Measurements from ENCODE around the gene PPARD.
A peak's percentile ranks its signal among the peaks of the same experiment; 100 is the strongest.
"Not testable (repeated sequence)": the region's sequence is repeated elsewhere in the genome, so short reads cannot be mapped to it uniquely, and the experiment has no call there.

PPARD gene

DNA sequence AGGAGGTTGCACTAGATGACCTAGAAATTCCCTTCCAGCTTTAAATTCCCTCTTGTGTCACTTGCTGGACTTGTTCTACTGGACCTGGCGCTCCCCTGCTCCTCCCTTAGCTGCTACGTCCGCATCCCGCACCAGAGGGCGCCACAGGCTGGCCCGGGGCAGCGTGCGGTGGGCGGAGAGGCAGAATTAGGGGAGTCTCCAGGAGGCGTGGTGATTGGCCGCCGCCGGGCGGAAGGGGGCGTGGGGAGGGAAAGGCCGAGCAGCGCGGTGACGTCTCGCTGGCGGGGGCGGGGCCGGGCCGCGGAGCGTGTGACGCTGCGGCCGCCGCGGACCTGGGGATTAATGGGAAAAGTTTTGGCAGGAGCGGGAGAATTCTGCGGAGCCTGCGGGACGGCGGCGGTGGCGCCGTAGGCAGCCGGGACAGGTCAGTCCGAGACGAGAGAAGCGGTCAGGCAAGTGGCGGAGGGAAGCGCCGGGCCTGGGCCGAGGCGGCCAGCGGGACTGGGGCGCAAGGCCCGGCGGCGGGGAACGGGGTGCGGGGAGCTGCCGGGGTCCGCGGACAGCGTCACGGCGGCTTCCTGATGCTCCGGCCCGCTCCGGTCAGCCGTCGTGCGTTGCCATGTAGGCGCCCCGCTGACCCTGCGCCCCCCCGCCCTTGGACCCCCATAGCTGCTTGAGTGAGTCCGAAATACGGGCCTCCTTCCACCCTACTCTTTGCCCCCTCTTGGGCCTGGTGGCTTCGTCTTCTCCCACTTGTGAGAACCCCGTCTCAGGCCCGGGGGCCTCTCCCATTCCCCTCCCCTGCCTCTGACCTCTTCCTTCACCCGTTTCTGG is at the start of gene PPARD:
TSS of gene PPARD (plus strand) at position 301 of the 834 bp plus-strand sequence. CDS start 68,530 bp downstream, outside the sequence.
- peak; percentile 91 for DNase-seq (ENCODE audit: low read depth)

DNA sequence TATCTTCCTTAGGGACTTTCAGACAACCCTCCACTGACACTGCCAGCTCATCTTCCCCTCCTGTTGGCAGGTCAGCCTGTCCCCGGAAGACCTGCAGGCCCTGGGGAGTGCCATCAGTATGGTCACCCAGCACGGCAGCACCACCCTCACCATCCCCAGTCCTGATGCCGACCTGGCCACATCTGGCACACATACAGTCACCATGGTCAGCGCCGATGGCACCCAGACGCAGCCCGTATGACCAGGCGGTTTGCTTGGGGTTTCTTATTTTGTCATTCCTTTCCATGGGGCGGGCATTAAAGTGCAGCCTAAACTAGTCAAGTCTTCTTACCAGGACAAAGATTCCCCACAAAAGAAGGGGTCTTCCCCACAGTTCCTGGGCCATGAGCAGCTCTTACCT is 48.7 kb upstream of the PPARD start:
- DNase-seq (ENCODE audit: low read depth) = no peak

DNA sequence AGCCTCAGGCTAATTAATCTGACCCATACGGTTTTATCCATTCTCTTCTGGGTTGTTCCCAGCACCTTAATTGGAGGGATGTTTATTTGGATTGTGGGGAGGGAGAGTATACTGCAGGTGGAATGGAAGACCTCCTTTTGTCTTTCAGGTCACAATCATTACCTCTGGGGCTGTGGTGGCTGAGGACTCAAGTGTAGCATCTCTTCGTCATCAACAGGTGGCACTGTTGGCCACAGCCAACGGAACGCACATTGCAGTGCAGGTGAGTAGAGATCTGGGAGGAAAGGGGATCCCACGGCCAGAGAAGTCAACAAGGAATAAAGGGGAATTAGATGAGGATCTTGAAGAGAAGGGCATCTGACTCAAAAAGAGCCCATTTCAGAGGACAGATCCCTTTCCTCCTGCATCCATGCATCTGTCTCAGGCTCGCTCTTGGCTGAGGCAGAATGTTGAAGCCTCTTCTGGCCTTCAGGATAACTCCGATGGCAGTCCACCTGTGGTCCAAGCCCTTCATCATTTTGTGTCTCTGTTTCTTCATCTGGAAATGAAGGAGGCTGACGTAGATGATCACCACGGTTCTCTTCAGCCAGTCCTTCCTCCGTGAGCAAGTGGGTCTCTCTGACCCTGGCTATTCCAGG is 47.9 kb upstream of the PPARD start:
- peak; percentile 10 for DNase-seq (ENCODE audit: low read depth)

DNA sequence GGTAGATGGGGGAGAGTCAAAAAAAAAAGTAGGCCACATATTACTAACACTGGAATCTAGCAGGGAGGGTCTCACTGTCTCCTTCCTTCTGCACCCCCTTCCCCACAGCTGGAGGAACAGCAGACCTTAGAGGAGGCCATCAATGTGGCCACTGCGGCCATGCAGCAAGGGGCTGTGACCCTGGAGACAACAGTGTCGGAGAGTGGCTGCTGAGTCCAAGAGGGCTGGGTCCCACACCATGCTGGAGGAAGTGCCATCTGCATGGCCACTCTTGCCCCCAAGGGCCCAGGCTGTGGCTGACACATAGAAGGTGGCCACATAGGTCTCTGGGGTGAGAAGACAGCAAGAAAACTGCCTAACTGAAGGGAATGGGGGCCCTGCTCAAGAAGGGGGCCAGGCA is 47.3 kb upstream of the PPARD start:
- no peak for DNase-seq (ENCODE audit: low read depth)

DNA sequence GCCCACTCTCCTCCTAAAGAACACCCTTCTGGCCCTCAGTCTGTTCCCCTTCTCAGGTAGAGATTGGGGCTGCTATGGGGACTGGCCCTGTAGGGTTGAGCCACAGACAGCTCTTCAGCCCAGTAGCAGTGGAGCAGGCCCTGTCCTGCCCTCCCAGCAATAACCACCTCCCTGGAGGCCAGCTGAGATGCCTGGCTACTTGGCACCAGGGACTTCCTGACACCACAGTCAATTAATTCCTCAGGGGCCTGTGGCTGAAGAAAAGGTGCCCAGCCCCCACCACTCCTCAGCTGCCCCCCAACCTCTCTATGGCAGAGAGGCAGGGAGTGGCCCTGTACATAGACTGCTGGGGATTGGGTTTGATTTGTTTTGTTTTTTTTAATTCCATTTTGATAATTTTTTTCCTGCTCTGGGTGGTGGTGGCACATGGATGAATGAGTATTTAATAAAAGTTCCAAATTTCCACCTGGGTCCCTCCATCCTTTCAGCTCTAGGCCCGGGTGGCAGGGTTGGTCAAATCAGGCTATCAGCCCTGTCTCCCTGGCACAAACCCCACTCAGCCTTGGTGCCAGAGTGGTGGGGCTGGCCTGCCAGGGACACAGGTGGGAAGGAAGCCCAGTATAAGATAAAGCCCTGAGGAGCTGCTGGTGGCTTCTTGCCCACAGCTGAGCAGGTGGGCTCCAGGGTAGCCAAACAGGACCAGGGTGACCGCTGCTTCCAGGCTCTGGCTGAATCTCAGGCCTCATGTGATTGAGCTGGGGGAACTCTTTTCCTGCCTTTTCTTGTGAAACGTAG is 46.6 kb upstream of the PPARD start:
- DNase-seq (ENCODE audit: low read depth) = no peak

DNA sequence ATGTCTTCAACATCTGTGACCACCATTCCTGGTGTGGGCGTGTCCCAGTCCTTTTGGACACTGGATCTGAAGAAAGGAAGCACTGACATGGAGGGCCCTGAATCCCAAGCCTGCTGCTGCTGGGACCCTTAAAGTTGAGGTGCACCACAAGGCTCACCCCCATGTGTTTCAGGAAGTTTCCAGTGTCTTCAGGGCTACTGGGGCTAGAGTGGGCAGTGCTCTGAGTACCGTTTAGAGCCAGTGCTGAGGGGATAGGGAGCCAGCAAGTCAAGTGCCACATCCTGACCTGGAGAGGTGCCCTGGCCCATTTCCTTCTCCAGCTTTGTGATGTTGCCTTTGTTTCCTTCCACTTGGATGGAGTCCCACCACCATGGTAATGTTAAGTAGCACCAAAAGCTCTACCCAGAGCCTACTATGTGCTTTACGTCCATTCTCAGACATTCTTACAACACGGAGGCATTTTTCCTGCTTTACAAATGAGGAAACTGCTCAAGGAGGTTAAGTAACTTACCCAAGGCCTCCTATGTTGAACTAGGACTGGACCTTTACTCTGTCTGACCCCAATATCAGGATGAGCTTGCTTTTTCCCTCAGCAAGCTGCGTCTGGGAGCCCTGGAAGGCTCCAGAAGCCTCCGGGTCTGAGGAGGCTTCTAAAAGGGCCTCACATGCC is 45.3 kb upstream of the PPARD start:
- DNase-seq (ENCODE audit: low read depth) = no peak

DNA sequence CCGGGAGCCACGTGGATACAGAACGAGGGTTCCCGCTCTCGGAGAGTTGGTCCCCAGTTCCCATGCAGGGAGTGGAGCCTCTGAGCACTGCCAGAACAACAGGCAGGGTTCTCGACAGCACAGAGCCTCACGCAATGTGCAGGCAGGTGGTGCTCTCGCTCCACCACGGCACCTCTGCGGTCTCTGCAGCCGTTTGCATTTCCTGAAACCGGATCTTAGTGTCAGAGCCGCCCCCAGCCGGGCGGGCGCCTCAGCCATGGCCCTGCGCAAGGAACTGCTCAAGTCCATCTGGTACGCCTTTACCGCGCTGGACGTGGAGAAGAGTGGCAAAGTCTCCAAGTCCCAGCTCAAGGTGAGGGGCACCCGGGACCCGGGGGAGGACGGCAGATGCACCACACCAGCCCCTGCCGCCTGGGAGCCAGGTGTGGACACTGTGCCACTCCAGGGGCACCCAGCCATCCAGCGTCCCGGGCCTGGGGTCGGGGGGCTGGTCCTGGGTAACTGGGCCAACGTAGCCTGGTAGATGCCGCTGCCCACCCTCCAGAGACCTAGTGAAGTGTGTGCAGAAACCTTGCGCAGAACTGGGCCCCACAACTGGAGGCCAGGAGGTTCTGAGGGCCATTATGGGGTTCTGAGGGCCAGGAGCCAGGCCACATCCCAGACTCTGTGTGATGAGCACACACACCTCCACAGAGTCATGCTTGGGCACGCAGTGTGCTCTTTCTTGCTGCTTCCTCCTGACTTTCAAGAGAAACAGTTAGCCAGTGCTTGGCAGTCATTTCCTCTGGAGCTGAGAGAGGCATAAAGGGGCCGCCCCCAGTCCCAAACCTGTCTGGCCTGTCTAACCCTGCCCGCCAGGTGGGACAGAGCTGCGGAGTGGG is 44.5 kb upstream of the PPARD start, which contains the start of gene DEF6:
TSS of gene DEF6 (plus strand) at position 218 of the 881 bp plus-strand sequence. CDS start at position 257, 39 bp downstream.
- peak; percentile 57 for DNase-seq (ENCODE audit: low read depth)

DNA sequence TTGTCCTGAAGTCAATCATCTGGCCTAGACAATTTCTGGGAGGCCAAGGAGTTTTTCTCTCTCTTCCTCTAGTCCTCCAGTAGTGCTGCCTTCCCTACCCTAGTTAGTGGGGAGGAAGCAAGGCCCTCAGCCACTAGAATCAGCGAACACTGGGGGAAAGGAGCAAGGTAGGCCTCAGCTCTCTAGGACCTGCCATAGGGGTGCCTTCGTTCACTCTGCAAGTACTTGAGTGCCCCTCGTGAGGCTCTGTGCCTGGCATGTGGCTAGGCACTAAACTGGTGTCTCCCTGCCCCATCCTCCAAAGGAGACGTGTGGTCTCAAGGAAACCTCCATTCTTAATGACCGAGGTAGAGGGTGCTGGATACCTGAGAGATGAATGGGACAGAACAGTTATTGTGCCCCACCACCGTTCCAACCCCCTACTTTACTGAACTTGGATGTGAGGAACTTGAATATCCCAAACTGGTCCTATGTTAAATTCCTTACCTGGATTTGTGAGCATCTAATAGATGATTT is 43.7 kb upstream of the PPARD start:
- no peak for DNase-seq (ENCODE audit: low read depth)

DNA sequence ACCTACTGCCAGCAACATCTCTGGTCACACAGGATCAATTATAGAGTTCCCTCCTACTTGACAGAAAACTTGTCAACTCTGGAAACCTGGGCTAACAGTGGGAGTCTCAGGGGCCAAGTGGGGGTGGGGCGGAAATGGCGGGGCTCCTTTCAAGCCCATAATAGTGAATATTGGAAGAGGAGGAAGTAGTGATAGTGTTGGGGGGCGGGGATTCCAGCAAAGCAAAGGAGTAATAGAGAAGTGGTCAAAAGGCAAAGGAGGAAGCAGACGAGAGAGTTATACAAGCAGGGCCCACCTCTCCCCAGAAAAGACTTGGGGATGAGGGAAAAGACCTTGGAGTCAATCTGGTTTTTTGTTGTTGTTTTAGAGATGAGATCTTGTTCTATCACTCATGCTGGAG is 42.7 kb upstream of the PPARD start:
- no peak for DNase-seq (ENCODE audit: low read depth)

DNA sequence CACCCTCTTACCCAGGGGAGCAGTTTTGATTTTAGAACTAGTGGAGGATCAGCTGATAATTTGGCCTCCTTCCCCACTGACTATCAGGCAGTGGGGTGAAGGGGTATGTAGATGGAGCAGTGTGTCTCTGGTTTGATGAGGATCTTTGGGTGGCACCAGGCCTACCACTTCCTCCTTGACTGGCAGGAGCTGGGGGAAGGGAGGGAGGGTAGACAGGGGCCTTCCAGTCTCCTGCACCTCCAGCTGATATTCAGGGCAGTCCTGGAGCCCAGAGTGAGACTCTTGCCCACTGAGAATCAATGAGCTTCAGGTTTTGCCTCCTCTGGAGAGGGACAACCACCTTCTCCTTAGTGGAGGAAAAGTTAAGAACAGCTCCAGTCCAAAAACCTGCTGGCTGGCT is 41.5 kb upstream of the PPARD start:
- no peak for DNase-seq (ENCODE audit: low read depth)

DNA sequence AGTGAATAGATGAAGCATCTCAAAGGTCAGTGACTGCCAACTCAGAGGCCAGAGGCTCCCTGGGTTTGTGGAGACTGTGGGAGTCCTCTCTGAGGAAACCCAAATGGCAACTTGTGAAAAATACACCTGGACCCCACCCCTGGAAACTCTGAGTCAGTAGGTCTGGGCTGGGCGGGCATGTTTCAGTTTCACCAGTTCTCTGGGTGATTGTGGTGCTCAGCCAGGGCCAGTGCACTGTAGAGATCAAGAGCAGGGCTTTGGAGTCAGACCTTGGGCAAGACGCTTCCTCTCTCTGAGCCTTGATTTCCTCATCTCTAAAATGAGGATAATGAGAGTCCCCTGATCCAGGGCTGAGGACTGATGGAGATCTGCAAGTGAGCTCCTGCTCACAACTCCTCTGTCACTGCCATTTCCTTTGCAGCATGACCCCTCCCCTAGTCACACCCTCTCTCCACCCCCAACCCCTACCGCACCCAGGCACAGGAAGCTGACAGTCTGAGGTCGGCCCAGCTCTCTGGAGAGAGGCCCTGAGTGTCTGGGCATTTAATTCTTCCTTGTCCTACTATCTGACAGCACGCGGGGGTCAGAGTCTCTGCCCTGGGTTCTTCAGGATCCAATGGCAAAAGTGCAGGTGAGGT is 39.6 kb upstream of the PPARD start:
- DNase-seq (ENCODE audit: low read depth) = no peak

DNA sequence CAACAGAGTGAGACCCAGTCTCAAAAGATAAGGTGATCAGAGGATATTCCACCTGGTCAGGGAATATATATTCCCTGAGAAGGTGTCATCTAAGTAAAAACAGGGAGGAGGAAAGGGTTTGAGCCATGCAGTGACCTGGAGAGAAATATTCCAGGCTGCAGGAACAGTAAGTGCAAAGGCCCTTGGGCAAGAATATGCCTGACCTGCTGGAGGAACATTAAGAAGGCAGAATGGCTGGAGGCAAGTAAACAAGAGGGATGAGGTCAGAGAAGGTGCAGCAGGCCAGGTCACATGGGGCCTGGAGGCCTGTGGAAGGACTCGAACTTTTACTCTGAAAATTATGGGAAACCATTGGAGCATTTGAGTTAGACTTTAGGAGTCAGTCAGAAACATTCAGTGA is 38.1 kb upstream of the PPARD start:
- DNase-seq (ENCODE audit: low read depth) = no peak

DNA sequence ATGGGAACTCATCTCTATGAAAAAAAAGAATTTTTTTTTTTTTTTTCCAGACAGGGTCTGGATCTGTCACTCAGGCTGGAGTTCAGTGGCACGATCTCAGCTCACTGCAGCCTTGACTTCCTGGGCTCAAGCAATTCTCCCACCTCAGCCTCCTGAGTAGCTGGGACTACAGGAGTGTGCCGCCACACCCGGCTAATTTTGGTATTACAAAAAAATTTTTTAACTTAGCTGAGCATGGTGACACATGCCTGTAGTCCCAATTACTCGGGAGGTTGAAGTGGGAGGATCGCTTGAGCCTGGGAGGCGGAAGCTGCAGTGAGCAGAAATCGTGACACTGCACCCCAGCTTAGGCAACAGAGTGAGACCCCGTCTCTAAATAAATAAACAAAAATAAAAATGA is 37.2 kb upstream of the PPARD start:
- no peak for DNase-seq (ENCODE audit: low read depth)

DNA sequence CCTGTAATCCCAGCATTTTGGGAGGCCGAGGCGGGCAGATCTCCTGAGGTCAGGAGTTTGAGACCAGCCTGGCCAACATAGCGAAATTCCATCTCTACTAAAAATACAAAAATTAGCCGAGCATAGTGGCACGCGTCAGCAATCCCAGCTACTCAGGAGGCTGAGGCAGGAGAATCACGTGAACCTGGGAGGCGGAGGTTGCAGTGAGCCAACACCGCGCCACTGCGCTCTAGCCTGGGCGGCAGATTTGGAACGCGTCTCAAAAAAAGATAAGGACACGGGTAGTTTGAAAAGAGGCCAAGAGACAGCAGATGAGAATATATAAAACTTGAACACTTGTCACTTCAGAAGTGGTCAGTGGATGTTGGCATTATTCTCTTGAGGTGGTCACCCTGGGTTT is 35.2 kb upstream of the PPARD start:
- not testable (repeated sequence) for DNase-seq (ENCODE audit: low read depth)

DNA sequence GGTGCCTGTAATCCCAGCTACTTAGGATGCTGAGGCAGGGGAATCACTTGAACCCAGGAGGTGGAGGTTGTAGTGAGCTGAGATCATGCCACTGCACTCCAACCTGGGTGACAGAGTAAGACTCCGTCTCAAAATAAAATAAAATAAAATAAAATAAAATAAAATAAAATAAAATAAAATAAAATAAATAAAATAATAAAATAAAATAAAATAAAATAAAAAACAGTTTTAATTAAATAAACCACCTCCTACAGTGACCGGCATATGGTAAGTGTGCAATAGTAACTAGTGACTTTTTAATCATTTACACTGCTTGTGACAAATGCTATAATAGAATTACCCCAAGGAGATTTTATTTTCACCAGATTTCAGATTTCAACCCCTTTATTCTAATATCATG is 33.8 kb upstream of the PPARD start:
- not testable (repeated sequence) for DNase-seq (ENCODE audit: low read depth)

DNA sequence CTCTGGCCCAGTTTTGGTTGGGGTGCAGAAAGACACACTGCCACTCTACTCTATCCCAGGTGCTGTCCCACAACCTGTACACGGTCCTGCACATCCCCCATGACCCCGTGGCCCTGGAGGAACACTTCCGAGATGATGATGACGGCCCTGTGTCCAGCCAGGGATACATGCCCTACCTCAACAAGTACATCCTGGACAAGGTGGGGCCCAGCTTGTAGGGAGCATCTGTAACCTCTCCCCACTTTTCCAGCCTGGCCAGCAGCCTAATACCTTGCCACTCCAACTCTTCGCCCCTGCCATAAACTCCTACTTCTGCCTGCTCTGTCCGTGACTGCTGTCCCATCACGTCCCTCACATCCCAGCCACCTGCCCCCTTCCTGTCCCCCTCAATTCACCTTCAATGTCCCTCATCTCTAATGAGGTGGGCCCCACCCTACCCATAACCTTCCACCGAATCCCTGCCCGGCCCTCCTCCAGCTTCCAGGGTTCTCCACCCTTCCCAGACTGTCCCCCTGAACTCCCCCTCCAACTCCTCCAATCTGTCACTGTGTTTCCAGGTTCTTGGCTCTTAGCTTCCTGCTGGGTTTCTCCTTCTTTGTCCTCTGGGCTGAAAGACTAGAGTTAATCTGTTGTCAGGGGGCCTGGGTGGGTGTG is 32.6 kb upstream of the PPARD start:
- DNase-seq (ENCODE audit: low read depth) = no peak

DNA sequence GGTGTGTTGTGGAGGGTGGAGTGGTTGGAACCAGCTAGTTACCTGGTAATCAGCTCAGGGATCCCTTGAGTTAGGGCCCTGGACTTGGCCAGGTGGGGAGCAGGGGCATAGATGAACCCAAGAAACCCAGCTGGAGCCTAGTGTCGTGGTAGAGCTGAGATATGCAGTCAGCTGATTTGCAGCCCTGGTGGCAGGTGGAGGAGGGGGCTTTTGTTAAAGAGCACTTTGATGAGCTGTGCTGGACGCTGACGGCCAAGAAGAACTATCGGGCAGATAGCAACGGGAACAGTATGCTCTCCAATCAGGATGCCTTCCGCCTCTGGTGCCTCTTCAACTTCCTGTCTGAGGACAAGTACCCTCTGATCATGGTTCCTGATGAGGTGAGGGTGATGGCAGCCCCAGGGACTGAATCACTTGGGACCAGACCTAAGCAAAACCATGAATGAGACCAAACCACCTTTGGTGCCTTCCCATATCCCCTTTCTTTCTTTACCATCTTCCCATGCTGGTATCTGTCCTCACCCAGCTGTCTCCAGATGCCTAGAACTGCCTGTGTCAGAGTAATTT is 32.0 kb upstream of the PPARD start:
- no peak for DNase-seq (ENCODE audit: low read depth)

DNA sequence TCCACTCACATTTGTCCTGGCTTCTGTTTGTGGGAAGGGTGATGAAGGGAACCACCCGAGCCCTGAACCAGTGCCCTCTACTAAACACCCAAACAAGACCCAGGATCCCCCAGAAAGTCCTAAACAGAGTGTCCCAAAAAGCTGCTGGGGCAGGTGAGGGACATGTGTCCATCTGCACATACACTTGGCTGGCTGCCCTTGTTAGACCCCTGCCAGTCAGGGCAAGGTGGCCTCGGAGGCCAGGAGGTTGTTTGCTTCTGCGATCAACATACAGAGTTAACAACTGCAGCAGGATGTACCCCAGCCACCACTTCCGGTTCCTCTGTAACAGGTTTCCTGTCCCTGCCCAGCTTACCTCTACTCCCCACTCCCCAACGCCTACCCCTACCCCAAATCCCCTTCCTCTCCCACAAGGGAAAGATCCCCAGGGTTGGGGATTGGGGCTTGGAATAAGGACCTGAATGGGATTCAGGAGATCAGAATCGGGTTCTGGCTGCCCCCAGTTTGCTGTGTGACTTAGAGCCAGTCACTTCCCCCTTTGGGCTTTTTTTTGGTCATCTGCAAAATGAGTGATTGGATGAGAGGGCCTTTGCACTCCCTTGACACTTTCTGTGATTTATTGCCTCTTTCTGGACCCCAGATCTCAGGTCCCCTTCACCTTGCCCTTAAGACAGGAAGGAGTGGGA is 30.8 kb upstream of the PPARD start:
- no peak for DNase-seq (ENCODE audit: low read depth)
